LoVo (cell line): Measurements from ENCODE around the gene BRD3OS.
"Not testable (repeated sequence)": the region's sequence is repeated elsewhere in the genome, so short reads cannot be mapped to it uniquely, and the experiment has no call there.

Experiments used
- DNase-seq: peaks from one replicate; pipeline ENCODE4 v3.0.0-alpha.2; 2016; ENCODE audit warnings: low spot score

Gene BRD3OS

GRCh38 chr9:134063571-134064450, 38.5 kb downstream of the BRD3OS start:
- DNase-seq: no peak

GRCh38 chr9:134064711-134065110, 39.4 kb downstream of the BRD3OS start:
- no peak for DNase-seq

- peak; percentile 15 for DNase-seq
Measured at GRCh38 chr9:134065612-134066419, 40.5 kb downstream of the BRD3OS start.

GRCh38 chr9:134066526-134066912, 41.2 kb downstream of the BRD3OS start:
- no peak for DNase-seq

GRCh38 chr9:134066913-134067851, 41.9 kb downstream of the BRD3OS start:
- DNase-seq: no peak

- DNase-seq: peak; percentile 90
Measured at GRCh38 chr9:134067904-134068743, 42.8 kb downstream of the BRD3OS start, which contains the start of gene BRD3. BRD3 (minus strand) TSS chr9:134068026; CDS start chr9:134053477, 14,549 bp downstream.

GRCh38 chr9:134068744-134069479, 43.6 kb downstream of the BRD3OS start:
- no peak for DNase-seq

GRCh38 chr9:134069480-134070399, 44.5 kb downstream of the BRD3OS start:
- DNase-seq: no peak

- no peak for DNase-seq
Measured at GRCh38 chr9:134071149-134071548, 45.9 kb downstream of the BRD3OS start.

GRCh38 chr9:134072683-134073082, 47.4 kb downstream of the BRD3OS start:
- DNase-seq: not testable (repeated sequence)

- no peak for DNase-seq
Measured at GRCh38 chr9:134073500-134073899, 48.2 kb downstream of the BRD3OS start.

- DNase-seq: not testable (repeated sequence)
Measured at GRCh38 chr9:134075689-134076088, 50.4 kb downstream of the BRD3OS start.

- no peak for DNase-seq
Measured at GRCh38 chr9:134076644-134077043, 51.4 kb downstream of the BRD3OS start.
